ENCODE data around the gene PLSCR5.

The PLSCR5 gene

GRCh38 chr3:146605106-146605505 lies at the start of gene PLSCR5:
TSS of gene PLSCR5 (minus strand) at chr3:146605346. CDS start at chr3:146605212, 134 bp downstream.
- DNase-seq, result no peak

GRCh38 chr3:146653978-146654377 lies 48.8 kb upstream of the PLSCR5 start:
- no peak for DNase-seq

- DNase-seq, result no peak
Measured at GRCh38 chr3:146650691-146651442, 45.7 kb upstream of the PLSCR5 start.

GRCh38 chr3:146646261-146646660 lies 41.1 kb upstream of the PLSCR5 start:
- peak; percentile 12 for DNase-seq

- DNase-seq, result peak; percentile 22
Measured at GRCh38 chr3:146640955-146641867, 36.1 kb upstream of the PLSCR5 start.

- no peak for DNase-seq
Measured at GRCh38 chr3:146640361-146640760, 35.2 kb upstream of the PLSCR5 start.

GRCh38 chr3:146638718-146639117 lies 33.6 kb upstream of the PLSCR5 start:
- no peak for DNase-seq

GRCh38 chr3:146637871-146638270 lies 32.7 kb upstream of the PLSCR5 start:
- DNase-seq, result no peak

- no peak for DNase-seq
Measured at GRCh38 chr3:146636881-146637280, 31.7 kb upstream of the PLSCR5 start.

GRCh38 chr3:146634346-146634745 lies 29.2 kb upstream of the PLSCR5 start:
- DNase-seq, result no peak

GRCh38 chr3:146628671-146629070 lies 23.5 kb upstream of the PLSCR5 start:
- no peak for DNase-seq

GRCh38 chr3:146626403-146627122 lies 21.4 kb upstream of the PLSCR5 start:
- DNase-seq, result peak; percentile 88

- peak; percentile 3 for DNase-seq
Measured at GRCh38 chr3:146625186-146625775, 20.1 kb upstream of the PLSCR5 start.

GRCh38 chr3:146621723-146622122 lies 16.6 kb upstream of the PLSCR5 start:
- no peak for DNase-seq

GRCh38 chr3:146612015-146612414 lies 6.9 kb upstream of the PLSCR5 start:
- no peak for DNase-seq

GRCh38 chr3:146611096-146611495 lies 6.0 kb upstream of the PLSCR5 start:
- DNase-seq, result no peak

GRCh38 chr3:146598535-146598934 lies 6.6 kb downstream of the PLSCR5 start:
- no peak for DNase-seq

GRCh38 chr3:146594843-146595482 lies 10.2 kb downstream of the PLSCR5 start:
- DNase-seq, result no peak

GRCh38 chr3:146593776-146594175 lies 11.4 kb downstream of the PLSCR5 start:
- DNase-seq, result no peak

GRCh38 chr3:146590521-146590920 lies 14.6 kb downstream of the PLSCR5 start:
- DNase-seq, result no peak

GRCh38 chr3:146589899-146590508 lies 15.1 kb downstream of the PLSCR5 start:
- peak; percentile 34 for DNase-seq

- DNase-seq, result no peak
Measured at GRCh38 chr3:146585156-146585555, 20.0 kb downstream of the PLSCR5 start.

Measured in DMS153 (cell line).